Glutamatergic neuron (in vitro differentiated cells): Measurements from ENCODE around the gene SMC6. TPM values are rescaled to one million over a fixed set of nuclear protein-coding genes. Genes with fewer than 3 reads are reported as not detected.

ENCODE experiments used
- DNase-seq: peaks from one replicate; pipeline ENCODE4 v3.0.0; 2022
- H3K27ac Mint-ChIP-seq: one replicate; pipeline ENCODE4 v1.8.0; 2020; ENCODE audit warnings: mild to moderate bottlenecking, mixed read lengths, inconsistent platforms; ENCODE audit not compliant: unreplicated experiment
- H3K27me3 Mint-ChIP-seq: one replicate; pipeline ENCODE4 v1.8.0; 2020; ENCODE audit warnings: mild to moderate bottlenecking, moderate library complexity, mixed read lengths, inconsistent platforms; ENCODE audit not compliant: unreplicated experiment
- H3K36me3 Mint-ChIP-seq: one replicate; pipeline ENCODE4 v1.8.0; 2020; ENCODE audit warnings: mild to moderate bottlenecking, mixed read lengths, inconsistent platforms; ENCODE audit not compliant: unreplicated experiment
- H3K4me1 Mint-ChIP-seq: one replicate; pipeline ENCODE4 v1.8.0; 2020; ENCODE audit warnings: mild to moderate bottlenecking, low read depth, mixed read lengths, inconsistent platforms; ENCODE audit not compliant: unreplicated experiment
- H3K4me3 Mint-ChIP-seq: one replicate; pipeline ENCODE4 v1.8.0; 2020; ENCODE audit warnings: mild to moderate bottlenecking, mixed read lengths, inconsistent platforms; ENCODE audit not compliant: unreplicated experiment
- H3K9me3 Mint-ChIP-seq: one replicate; pipeline ENCODE4 v1.8.0; 2020; ENCODE audit warnings: mild to moderate bottlenecking, moderate library complexity, mixed read lengths, inconsistent platforms; ENCODE audit not compliant: unreplicated experiment
- total RNA-seq: library from RNA; stranded (reverse); fragmentation: NEBNext Ultra II Directional; extraction: Animal tissue kit (Norgen Biotek cat#: 25700); gene quantifications from one replicate; pipeline ENCODE4 v1.2.1, GENCODE V29; 2021; ENCODE audit not compliant: unreplicated experiment
- TF ChIP-seq, protein P1 (sequence below): fragments of 200-600 bp; sonication (generic); IDR thresholded peaks from one replicate; pipeline ENCODE4 v1.5.0; 2021; ENCODE audit not compliant: partially characterized antibody, unreplicated experiment

The SMC6 gene
- total RNA-seq, 1 donor from 2014 or later: 61.4 TPM

DNA sequence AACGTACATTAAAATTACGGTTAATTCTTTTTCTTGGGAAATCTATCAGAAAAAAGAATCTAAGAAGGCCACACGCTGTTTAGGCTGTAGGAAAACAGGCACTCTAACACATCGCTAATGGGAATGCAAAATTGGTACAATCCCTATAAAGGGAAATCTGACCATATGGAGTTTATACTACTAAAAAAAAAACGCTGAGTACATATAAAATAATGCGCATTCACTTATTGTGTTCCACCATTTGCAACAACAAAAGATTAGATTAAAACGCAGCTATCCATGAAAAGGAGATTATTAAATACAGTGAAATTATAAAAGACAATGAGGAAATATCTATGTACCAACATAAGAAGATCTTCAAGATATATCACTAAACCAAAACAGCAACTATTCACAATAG, 62.8 kb downstream of the SMC6 start:
- Mint-ChIP-seq H3K27me3 (no peaks in the 10 kb centered on the region), H3K4me1 (no peaks in the 10 kb centered on the region), H3K9me3 (no peaks in the 10 kb centered on the region), H3K36me3 (peaks cover 11% of the 10 kb centered on the region), H3K4me3 (no peak overlapping the region), H3K27ac (no peak overlapping the region)
- TF ChIP-seq, protein P1, sequence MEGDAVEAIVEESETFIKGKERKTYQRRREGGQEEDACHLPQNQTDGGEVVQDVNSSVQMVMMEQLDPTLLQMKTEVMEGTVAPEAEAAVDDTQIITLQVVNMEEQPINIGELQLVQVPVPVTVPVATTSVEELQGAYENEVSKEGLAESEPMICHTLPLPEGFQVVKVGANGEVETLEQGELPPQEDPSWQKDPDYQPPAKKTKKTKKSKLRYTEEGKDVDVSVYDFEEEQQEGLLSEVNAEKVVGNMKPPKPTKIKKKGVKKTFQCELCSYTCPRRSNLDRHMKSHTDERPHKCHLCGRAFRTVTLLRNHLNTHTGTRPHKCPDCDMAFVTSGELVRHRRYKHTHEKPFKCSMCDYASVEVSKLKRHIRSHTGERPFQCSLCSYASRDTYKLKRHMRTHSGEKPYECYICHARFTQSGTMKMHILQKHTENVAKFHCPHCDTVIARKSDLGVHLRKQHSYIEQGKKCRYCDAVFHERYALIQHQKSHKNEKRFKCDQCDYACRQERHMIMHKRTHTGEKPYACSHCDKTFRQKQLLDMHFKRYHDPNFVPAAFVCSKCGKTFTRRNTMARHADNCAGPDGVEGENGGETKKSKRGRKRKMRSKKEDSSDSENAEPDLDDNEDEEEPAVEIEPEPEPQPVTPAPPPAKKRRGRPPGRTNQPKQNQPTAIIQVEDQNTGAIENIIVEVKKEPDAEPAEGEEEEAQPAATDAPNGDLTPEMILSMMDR: no peak
- no peak for DNase-seq

DNA sequence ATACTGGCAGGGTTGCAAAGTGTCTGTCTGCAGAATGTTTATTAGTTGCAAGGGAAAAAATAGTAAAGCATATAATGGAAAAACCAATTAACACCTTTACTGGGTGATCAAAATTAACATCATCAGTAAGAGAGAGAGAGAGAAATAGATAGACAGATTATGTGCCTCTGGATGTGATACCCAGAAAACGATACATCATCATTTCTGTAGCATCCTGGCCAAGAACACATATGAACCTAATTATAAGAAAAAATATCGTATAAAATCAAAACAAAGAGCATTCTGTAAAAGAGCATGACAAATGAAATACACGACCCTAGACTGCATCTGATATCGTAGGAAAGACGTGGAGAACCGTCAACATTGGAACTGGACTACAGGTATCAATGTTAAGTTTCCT, 64.6 kb downstream of the SMC6 start:
- no peak for DNase-seq
- H3K27me3 Mint-ChIP-seq: no peaks in the 10 kb centered on the region
- H3K4me1 Mint-ChIP-seq: no peaks in the 10 kb centered on the region
- H3K27ac Mint-ChIP-seq: no peak overlapping the region
- H3K4me3 Mint-ChIP-seq: no peak overlapping the region
- H3K9me3 Mint-ChIP-seq: no peaks in the 10 kb centered on the region
- TF ChIP-seq, protein P1: no peak
- H3K36me3 Mint-ChIP-seq: peaks cover 9% of the 10 kb centered on the region

DNA sequence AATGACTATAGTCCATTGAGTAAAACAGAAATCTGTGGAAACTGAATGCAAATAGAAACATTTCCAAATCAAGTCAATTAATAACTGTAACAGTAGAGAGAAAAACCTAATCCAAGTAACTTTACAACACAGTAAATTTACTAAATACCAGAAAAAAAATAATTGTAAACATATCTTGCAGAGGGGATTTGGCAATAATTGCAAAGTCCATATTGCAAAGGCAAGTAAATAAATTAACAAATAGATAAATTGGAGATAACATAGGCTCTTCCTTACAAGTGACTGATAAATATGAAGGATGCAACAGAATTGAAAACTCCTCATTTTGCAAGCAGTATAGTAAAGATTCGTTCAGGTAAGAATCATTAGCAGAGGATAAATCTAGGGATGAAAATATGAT, 65.0 kb downstream of the SMC6 start:
- no peak for DNase-seq
- no peak overlapping the region for H3K4me3 Mint-ChIP-seq
- H3K9me3 Mint-ChIP-seq: no peaks in the 10 kb centered on the region
- H3K27me3 Mint-ChIP-seq: no peaks in the 10 kb centered on the region
- TF ChIP-seq, protein P1: no peak
- peaks cover 6% of the 10 kb centered on the region for H3K36me3 Mint-ChIP-seq
- no peaks in the 10 kb centered on the region for H3K4me1 Mint-ChIP-seq
- H3K27ac Mint-ChIP-seq: no peak overlapping the region

DNA sequence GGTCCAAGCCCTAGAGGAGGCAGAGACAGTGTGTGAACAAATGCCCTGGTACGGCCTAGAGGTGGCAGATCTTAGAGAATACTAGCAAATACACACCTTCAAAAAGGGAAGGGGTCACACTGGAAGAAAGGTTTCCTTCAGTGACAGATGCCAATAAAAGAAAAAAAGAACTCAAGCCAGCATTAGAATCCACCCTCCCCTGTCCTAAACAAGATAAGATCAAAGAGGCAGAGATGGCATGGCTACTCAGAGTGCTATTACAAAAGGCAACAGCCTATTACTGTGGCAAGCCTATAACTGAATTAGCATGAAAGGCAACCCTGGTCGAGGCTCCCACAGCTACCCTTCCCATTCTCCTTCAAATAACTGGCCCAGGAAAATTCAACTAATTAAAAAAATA, 69.6 kb downstream of the SMC6 start:
- Mint-ChIP-seq H3K36me3 (no peaks in the 10 kb centered on the region), H3K27ac (no peak overlapping the region), H3K27me3 (peaks cover 2% of the 10 kb centered on the region), H3K4me3 (no peak overlapping the region), H3K4me1 (peaks cover 10% of the 10 kb centered on the region), H3K9me3 (no peaks in the 10 kb centered on the region)
- DNase-seq: no peak
- TF ChIP-seq, protein P1: no peak

DNA sequence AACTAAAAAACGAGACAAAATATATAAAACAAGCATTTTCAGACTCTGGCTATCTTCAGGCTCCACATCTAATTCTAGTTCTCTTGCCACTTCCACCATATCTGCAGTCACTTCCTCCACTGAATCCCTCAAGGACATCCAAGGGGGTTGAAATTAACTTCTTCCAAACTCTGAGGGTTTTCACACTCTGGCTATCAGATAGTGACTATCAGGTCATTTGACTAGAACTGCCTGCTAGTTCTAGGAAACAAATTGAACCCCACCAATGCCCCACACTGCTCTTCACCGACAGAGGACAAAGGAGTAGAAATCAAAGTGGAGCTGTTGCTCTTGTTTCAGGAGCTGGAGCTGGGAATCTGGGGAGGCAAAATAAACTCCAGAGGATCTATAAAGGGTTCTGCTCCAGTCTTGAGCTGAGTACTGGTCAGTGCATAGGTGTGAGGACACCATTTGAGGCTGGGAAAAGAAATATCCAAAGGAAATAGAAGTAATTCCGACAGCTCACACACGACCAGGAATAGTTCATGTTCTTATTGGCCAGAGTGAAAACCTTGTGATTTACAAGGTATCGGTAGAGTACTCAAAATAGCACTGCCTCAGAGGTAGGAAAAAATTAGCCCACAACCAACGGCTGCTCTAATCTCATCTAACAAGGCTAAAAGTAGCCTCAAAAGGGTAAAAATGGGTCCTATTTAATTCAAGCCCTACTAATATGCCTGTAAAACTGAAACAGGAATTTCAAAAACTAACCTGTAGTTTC, 71.3 kb downstream of the SMC6 start:
- TF ChIP-seq, protein P1: no peak

More for the DNA sequence above, 71.3 kb downstream of the SMC6 start:
- H3K4me3 Mint-ChIP-seq: no peak overlapping the region
- peaks cover 2% of the 10 kb centered on the region for H3K27me3 Mint-ChIP-seq
- H3K27ac Mint-ChIP-seq: peak overlapping the region; percentile 40
- DNase-seq: no peak
- peaks cover 10% of the 10 kb centered on the region for H3K4me1 Mint-ChIP-seq
- no peaks in the 10 kb centered on the region for H3K9me3 Mint-ChIP-seq
- H3K36me3 Mint-ChIP-seq: no peaks in the 10 kb centered on the region
